ENCODE data around the gene GIT1.
"Not testable (repeated sequence)": the region's sequence is repeated elsewhere in the genome, so short reads cannot be mapped to it uniquely, and the experiment has no call there.

GIT1 gene

GRCh38 chr17:29565643-29566472 is 23.6 kb downstream of the GIT1 start:
- DNase-seq = peak; percentile 65

- DNase-seq = no peak
These were observed 25.6 kb downstream of the GIT1 start for GRCh38 chr17:29563816-29564215.

- DNase-seq = no peak
These were observed 26.8 kb downstream of the GIT1 start for GRCh38 chr17:29562615-29563014.

- DNase-seq = no peak
These were observed 27.6 kb downstream of the GIT1 start for GRCh38 chr17:29561554-29562517.

GRCh38 chr17:29560316-29560715 is 29.1 kb downstream of the GIT1 start:
- no peak for DNase-seq

- no peak for DNase-seq
These were observed 29.8 kb downstream of the GIT1 start for GRCh38 chr17:29559640-29560039.

DNA sequence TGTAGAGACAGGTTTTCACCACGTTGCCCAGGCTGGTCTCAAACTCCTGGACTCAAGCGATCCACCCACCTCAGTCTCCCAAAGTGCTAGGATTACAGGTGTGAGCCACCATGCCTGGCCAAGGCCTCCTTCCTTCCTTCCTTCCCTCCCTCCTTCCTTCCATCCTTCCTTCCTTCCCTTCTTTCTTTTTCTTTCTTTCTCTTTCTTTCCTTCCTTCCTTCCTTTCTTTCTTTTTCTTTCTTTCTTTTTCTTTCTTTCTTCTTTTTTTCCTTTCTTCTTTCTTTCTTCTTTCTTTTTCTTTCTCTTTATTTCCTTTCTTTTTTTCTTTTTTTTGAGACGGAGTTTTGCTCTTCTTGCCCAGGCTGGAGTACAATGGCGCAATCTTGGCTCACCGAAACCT is 31.3 kb downstream of the GIT1 start:
- DNase-seq = not testable (repeated sequence)

DNA sequence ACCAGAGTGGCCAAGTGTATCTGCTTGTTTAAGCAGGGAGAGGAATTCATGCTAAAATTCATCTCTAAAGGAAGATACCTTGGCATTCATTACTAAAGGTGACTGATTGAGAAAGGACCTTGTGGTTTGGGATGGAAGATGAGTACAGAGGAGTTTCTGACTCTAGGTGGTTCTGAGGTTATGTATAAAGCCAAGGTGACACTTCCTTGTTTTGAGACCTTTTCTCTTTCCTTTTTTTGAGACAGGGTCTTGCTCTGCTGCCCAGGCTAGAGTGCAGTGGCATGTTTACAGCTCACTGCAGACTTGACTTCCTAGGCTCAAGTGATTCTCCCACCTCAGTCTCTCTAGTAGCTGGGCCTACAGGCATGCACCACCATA is 31.7 kb downstream of the GIT1 start:
- DNase-seq = no peak

DNA sequence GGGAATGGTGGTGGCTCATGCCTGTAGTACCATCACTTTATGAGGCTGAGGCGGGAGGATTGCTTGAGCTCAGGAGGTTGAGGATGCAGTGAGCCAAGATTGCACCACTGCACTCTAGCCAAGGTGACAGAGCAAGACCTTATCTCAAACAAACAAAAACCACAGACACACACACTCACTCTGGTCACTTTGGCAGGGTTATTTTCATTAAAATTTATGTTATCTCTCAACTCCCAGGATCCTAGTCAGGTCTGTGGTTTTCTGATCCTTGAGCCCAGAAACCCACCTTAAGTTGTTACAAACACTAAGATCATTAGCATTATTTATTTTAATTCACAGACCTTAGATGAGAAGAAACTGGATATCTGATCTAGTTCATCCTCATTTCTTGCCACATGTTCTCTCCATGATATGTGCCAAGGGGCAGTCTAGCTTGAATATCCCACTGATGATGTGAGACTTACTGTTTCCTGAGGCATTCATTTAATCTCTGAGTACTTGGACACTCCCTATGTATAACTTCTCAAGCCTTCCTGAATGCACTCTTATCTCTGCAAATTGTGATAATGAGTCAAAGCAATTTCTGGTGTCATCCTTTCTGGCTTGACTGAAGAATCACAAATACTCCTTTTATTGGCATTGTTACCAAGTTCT is 32.2 kb downstream of the GIT1 start:
- DNase-seq = no peak

GRCh38 chr17:29555840-29556239 is 33.6 kb downstream of the GIT1 start:
- DNase-seq = no peak

DNA sequence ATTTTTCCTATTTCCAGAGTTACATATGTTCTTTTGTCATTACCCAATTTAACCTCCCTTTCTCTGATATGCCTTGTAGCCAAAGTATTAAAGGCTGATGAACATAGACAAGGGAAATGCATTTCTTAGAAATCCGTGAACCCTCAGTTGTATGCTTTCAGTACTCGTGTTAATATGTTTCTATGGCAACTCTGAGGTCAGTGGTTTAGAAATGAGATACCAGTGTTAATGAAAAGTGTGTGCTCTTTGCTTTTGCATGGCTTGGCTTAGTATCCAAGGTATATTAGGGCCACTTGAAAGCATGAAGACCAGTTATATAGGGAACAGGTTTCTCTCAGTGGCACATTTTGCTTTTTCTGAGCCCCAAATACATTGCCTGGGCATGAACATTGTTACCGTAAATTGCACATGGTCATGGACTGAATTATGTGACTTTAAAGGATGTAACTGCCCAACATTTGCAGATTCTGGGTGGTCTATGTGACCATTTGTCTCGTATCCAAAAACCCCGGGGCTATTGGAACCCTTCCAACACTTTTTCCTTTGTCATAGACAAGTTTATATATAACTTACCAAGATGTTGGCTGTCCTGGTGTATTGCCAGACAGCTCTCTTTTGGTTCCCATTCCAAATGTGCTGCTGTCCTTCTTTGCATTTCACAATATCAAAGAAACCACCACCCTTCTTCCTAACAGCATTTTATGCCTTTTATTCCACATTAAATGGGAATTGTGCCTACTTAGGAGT is 40.1 kb downstream of the GIT1 start:
- DNase-seq = no peak

GRCh38 chr17:29546830-29547229 is 42.6 kb downstream of the GIT1 start:
- no peak for DNase-seq

- DNase-seq = no peak
These were observed 43.4 kb downstream of the GIT1 start for GRCh38 chr17:29546085-29546484.

DNA sequence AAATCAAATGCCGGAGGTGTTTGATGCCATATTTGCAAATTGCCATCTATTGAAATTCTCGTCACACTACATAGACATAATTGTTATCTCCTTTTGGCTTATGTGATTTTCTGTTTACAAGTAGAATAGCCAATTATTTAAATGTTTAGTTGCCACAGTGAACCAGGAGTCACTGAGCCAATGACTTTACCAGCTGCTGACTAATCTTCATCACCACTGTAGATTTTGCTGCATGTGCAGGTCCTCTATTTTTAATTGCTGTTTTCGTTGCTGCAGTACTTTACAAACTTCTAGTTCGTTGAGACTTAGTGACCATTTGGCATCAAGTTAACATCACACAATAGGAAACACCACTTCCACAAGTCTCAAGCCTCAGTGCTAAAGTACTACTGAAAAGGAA is 45.4 kb downstream of the GIT1 start:
- DNase-seq = no peak

DNA sequence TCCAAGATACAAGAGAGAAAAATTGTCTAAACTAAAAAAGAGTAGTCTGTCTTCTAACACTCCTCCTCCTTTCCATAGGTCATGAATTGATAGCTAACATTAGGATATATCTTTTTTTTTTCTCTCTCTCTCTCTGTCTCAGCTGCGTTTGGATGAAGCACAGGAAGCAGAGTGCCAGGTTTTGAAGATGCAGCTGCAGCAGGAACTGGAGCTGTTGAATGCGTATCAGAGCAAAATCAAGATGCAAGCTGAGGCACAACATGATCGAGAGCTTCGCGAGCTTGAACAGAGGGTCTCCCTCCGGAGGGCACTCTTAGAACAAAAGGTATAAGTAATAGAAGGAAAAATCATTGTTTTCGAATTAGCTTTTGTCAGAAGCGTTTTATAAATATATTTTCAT is 55.5 kb downstream of the GIT1 start:
- no peak for DNase-seq

DNA sequence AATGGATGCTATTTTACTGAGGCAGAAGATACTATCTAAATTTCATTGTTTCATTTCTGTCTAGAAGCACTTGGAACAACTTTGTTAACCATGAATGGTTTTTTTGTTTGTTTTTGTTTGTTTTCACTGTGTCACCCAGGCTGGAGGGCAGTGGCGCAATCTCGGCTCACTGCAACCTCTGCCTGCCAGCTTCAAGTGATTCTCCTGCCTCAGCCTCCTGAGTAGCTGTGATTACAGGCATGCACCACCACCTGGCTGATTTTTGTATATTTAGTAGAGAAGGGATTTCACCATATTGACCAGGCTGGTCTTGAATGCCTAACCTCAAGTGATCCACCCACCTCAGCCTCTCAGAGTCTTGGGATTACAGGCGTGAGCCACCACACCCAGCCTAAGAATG is 63.1 kb downstream of the GIT1 start:
- no peak for DNase-seq

GRCh38 chr17:29524692-29525091 is 64.8 kb downstream of the GIT1 start:
- no peak for DNase-seq
